Umbilical cord (tissue), 2 donors: Measurements from ENCODE around the gene OR1D5. TPM values are rescaled to one million over a fixed set of nuclear protein-coding genes. Genes with fewer than 3 reads are reported as not detected.

ENCODE experiments used
- DNase-seq: peaks from one replicate; pipeline ENCODE4 v3.0.0-alpha.2; 2015; ENCODE audit warnings: low spot score
- total RNA-seq: library from RNA; depleted of rRNA; stranded (reverse); fragments of >200 nt; gene quantifications from one replicate; pipeline ENCODE4 v1.2.3, GENCODE V29; 2014; ENCODE audit warnings: low replicate concordance; ENCODE audit not compliant: insufficient read depth

OR1D5 gene
- total RNA-seq, 1 donor from 2014 or later, result not detected

DNA sequence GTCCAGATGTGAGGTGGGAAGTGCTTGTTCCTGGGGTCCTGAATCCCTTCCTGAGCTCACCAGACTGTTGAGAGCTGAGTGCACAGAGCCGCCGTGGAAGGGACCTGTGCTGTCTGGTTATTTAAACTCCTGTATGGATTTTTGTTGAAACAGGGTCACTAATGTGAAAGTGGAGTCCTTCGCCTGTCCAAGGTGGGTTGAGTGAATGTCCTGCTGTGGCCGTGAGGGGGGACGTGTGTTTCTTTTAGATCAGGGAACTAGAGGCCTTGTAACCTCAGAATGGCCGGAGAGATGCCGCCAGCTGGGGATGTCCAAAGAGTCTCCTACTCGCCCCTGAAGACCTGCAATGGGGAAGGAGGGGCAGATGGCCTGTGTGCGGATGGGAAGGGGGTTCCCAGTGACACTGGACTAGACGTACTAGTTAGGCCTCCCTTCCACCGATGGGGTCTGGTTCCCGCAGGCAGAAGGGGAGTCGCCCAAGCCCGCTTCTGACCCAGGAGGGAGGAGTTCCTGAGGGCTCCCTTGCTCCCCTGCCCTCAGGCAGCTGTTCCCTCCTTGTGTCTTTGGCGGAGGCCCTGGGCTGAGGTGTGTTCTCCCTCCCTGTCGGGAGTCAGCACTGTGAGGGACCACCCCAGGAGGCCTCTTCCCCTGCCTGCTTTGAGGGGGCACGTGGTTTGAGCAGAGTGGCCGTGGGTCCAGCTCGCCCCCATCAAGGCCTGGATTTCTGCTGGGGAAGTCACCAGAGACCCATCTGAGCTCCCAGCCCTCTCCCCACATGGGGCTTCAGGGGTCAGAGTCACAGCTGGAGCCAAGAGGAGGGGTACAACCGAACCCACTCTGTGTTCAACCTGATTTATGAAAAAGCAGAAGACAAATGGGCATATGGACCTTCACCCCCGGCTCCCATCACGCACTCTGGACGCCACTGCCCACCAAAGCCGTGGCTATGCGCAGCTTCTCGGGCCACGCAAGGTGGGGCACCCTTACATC, 30.9 kb downstream of the OR1D5 start:
- DNase-seq, result no peak

- DNase-seq, result peak; percentile 19
Observed at GRCh38 chr17:3030852-3031470, 32.4 kb downstream of the OR1D5 start.

DNA sequence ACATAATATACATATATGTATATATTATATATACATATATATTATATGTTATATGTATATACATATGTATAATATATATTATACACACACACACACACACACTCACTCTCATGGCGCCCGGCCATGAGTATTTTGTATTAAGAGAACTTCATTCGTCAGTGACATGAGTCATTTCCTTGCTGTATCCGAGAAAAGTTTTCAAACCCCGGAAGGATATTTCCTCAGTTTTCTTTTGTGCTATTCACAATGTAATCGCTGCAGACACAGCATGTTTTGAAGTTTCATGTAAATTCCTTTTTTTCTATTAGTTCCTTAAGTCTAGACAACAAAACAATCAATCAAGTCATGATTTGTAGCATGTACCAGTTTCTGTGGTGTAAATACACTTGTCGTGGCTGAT, 33.3 kb downstream of the OR1D5 start:
- no peak for DNase-seq

DNA sequence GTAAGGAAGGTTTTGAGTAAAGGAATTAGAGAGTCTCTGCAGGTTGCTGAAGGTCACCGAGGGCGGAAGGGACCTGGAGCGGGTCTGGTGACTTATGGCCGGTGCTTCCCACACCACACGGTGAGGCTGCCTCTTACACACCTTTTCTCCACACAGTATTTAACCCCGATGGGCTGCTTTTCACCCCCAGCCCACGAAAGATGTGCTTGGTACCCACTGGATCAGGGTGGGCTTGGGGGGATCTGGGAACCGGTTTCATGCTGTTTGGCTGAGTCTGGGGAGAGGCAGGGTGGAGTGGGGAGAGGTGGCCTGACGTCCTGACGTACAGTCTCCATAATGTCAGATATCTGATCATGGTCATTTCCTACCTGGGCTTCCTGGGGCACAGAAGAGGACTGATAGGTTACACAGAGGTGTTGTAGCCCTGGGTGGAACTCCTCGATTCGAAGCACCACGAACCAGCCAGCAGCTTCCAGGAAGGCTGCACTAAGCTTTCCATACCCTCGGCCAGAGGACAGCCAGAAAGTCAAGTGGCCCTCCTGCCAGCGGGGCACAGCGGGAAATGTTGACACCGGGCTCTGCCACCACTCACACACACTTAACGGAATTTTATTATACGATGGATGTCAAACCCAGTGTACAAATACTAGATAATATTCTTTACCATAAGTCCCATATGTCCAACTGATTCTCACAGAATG, 34.0 kb downstream of the OR1D5 start:
- no peak for DNase-seq

DNA sequence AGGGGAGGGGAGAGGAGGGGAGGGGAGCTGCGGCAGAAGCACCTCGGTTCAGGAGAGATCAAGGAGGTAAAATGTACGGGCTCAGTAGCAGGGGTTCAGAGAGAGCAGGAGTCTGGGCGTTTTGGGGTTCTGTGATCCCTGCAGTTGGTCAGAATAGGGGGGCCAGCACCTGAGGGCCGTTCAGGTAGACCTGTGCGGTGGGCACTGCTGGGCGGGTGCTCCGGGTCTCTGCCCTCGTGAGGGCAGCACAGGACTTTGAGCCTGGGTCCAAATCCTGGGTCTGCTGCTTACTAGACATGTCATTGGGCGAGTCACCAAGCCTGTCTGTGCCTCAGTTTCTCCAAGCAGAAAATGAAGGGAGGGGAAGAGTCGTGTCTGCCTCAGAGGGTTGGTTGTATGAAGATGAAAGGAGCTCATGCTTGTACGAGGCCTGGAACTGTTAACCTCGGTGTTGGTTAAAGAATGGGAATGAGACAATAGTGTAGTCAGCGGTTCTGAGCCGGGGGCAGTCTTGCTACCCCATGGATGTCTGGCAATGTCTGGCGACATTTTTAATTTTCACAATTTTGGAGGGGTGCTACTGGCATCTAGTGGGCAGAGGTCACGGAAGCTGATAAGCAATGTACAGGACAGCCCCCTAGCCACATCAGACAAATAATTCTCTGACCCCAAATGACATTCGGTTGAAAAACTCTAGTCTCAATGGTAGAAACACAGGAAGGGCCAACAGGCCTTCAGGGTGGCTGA, 35.4 kb downstream of the OR1D5 start:
- DNase-seq, result no peak

GRCh38 chr17:3026856-3027751, 36.3 kb downstream of the OR1D5 start:
- peak; percentile 22 for DNase-seq

- no peak for DNase-seq
Observed at GRCh38 chr17:3026125-3026855, 37.1 kb downstream of the OR1D5 start.

- no peak for DNase-seq
Observed at GRCh38 chr17:3025421-3026124, 37.8 kb downstream of the OR1D5 start.

GRCh38 chr17:3024346-3024745, 39.1 kb downstream of the OR1D5 start:
- no peak for DNase-seq

DNA sequence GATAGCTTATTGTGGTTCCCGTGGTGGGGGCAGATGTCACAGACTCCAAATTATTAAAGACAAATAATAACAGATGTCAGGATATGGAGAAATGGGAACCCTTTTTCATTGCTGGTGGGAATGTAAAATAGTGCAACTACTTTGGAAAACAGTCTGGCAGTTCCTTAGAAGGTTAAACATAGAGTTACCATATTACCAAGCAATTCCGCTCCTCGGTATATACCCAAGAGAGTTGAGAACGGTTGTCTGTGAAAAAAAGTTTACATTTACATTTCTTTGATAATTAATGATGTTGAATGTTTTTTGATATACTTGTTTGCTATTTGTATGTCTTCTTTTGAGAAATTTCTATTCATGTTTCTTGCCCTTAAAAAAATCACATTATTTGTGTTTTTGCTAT, 41.2 kb downstream of the OR1D5 start:
- DNase-seq, result no peak

- DNase-seq, result no peak
Observed at GRCh38 chr17:3020381-3020780, 43.0 kb downstream of the OR1D5 start.

- no peak for DNase-seq
Observed at GRCh38 chr17:3019761-3020160, 43.6 kb downstream of the OR1D5 start.

DNA sequence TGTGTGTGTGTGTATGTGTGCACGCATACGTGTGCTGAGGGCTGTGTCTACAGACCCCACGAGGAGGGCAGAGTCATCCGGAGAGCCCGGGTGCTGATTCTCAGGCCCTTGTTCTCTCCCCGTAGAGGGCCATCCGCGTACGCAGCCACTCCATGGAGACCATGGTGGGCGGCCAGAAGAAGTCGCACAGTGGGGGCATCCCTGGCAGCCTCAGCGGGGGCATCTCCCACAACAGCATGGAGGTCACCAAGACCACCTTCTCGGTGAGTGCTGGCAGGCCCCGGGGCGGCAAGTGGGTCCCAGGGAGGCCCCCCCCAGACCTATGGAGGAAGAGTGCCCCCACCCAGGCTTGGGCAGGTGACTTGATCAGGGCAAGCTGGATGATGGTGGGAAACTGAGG, 45.5 kb downstream of the OR1D5 start:
- no peak for DNase-seq

DNA sequence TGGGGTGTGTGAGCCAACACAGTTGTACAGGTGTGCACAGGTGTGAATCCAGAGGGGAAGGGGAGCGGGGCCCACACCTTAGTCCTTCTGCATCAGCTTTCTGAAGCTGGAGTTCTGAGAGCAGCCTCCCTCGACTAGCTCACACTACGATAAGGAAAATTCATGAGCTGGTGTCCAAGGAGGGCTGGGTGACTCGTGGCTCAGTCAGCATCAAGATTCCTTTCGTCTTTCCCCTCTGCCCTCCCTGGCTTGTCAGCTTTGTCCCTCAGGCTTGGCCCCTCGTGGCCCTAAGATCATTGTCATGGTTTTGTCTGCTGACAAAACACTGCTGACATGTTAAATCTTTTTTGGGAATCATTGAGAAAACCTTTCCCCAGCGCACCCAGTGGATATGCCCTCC, 47.5 kb downstream of the OR1D5 start:
- no peak for DNase-seq

DNA sequence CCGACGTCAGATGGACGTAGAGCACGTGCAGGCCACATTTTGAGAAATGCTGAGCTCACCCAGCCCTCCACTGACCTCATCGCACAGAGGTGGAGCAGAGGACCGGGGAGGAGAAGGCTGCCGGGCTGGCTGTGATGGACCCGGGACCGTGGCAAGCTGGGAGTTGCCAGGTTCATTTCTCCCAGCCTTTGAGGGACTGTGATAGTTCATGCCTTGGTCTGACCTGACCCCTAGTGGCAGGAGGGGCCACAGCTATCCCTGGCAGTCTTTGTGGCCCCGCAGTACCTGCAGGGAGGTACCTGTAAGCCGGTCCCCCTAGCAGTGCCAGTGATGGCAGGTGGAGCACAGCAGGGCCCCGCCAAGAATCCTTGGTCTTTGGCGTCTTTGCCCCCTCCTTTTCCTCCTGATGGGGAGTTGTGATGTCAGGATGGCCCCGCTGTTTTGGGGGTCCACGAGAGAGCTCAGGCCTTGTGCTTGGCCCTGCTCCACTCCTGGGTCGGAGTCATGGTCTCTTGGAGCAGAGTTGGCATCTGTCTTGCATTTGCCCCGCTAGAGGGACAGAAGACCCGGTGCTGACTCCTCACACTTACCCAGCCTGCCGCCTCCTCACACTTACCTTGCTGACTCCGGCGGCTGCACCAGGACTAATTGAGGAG, 50.4 kb downstream of the OR1D5 start:
- peak; percentile 58 for DNase-seq
